ENCODE data around the gene KRTAP10-7.
"Not testable (repeated sequence)": the region's sequence is repeated elsewhere in the genome, so short reads cannot be mapped to it uniquely, and the experiment has no call there.

Gene KRTAP10-7

GRCh38 chr21:44590897-44591800 is 9.2 kb upstream of the KRTAP10-7 start:
- peak in 1 of 14 donors; percentile 53 for DNase-seq

GRCh38 chr21:44591801-44592130 is 8.6 kb upstream of the KRTAP10-7 start:
- DNase-seq: peak in 1 of 14 donors; percentile 53

GRCh38 chr21:44592446-44593311 is 7.7 kb upstream of the KRTAP10-7 start, which contains the start of gene KRTAP10-6:
TSS of gene KRTAP10-6 (minus strand) at chr21:44592505. CDS start at chr21:44592484, 21 bp downstream.
- no peak for DNase-seq

- no peak for DNase-seq
Measured at GRCh38 chr21:44593598-44594405, 6.6 kb upstream of the KRTAP10-7 start.

- DNase-seq: no peak
Measured at GRCh38 chr21:44594406-44594916, 5.9 kb upstream of the KRTAP10-7 start.

- DNase-seq: no peak
Measured at GRCh38 chr21:44595524-44595923, 4.9 kb upstream of the KRTAP10-7 start.

- no peak for DNase-seq
Measured at GRCh38 chr21:44596068-44596725, 4.2 kb upstream of the KRTAP10-7 start.

- no peak for DNase-seq
Measured at GRCh38 chr21:44598061-44598460, 2.3 kb upstream of the KRTAP10-7 start.

GRCh38 chr21:44599264-44600029 is 950 bp upstream of the KRTAP10-7 start:
- DNase-seq: no peak

- peak in 1 of 14 donors; percentile 28 for DNase-seq
Measured at GRCh38 chr21:44601091-44601490, 694 bp downstream of the KRTAP10-7 start.

GRCh38 chr21:44601596-44602462 is 1.4 kb downstream of the KRTAP10-7 start:
- no peak for DNase-seq

- DNase-seq: no peak
Measured at GRCh38 chr21:44602463-44602850, 2.1 kb downstream of the KRTAP10-7 start.

- no peak for DNase-seq
Measured at GRCh38 chr21:44603109-44603875, 2.9 kb downstream of the KRTAP10-7 start.

GRCh38 chr21:44603911-44604310 is 3.5 kb downstream of the KRTAP10-7 start:
- DNase-seq: no peak

GRCh38 chr21:44606495-44606894 is 6.1 kb downstream of the KRTAP10-7 start:
- no peak for DNase-seq

GRCh38 chr21:44609193-44609592 is 8.8 kb downstream of the KRTAP10-7 start:
- no peak for DNase-seq

GRCh38 chr21:44610157-44610843 is 9.9 kb downstream of the KRTAP10-7 start:
- DNase-seq: not testable (repeated sequence)

- no peak for DNase-seq
Measured at GRCh38 chr21:44611551-44611950, 11.2 kb downstream of the KRTAP10-7 start.

Data from C1 segment of cervical spinal cord (tissue), 14 donors.